GM12878 (cell line): ENCODE data around the gene MTMR3.

Experiments used
- CTCF ChIP-seq, 3 experiments: IDR thresholded peaks in 2 of 3; conservative IDR thresholded peaks in 1 of 3; 2 replicates each; pipeline ENCODE4 v1.5.1; 2011; ENCODE audit warnings: low read depth in 3 of 3, low read length in 3 of 3, mild to moderate bottlenecking in 3 of 3, control low read depth in 2 of 3, moderate library complexity in 2 of 3, inconsistent platforms in 1 of 3, mixed read lengths in 1 of 3; ENCODE audit not compliant: control insufficient read depth in 2 of 3, insufficient read depth in 1 of 3; ENCODE audit errors: extremely low read depth in 1 of 3
- DPF2 ChIP-seq: fragments of 450-650 bp; IDR thresholded peaks from 2 replicates; pipeline ENCODE4 v1.6.1; 2017; ENCODE audit warnings: mild to moderate bottlenecking
- EZH2 ChIP-seq: IDR thresholded peaks from 2 replicates; pipeline ENCODE4 v1.6.1; 2012; ENCODE audit warnings: low read depth, mild to moderate bottlenecking, control low read depth, inconsistent platforms, low read length, borderline replicate concordance; ENCODE audit not compliant: control insufficient read depth
- HCFC1 ChIP-seq: fragments of 150-350 bp; IDR thresholded peaks from 2 replicates; pipeline ENCODE4 v1.6.1; 2014; ENCODE audit warnings: low read length
- MEF2B ChIP-seq: fragments of 450-650 bp; IDR thresholded peaks from 2 replicates; pipeline ENCODE4 v1.6.1; 2018; ENCODE audit warnings: mild to moderate bottlenecking, moderate library complexity; ENCODE audit not compliant: partially characterized antibody, poor library complexity, severe bottlenecking
- PAX5 ChIP-seq: IDR thresholded peaks from 2 replicates; pipeline ENCODE4 v1.6.1; 2011; ENCODE audit warnings: low read depth, low read length, borderline replicate concordance
- POLR2AphosphoS5 ChIP-seq: IDR thresholded peaks from 2 replicates; pipeline ENCODE4 v1.6.1; 2011; ENCODE audit warnings: mild to moderate bottlenecking, low read length, inconsistent platforms
- RFX5 ChIP-seq: IDR thresholded peaks from 2 replicates; pipeline ENCODE4 v1.6.1; 2011; ENCODE audit warnings: low read depth, low read length, improper control_type of control experiment
- TAF1 ChIP-seq: IDR thresholded peaks from 2 replicates; pipeline ENCODE4 v1.6.1; 2011; ENCODE audit warnings: mild to moderate bottlenecking, low read depth, low read length, borderline replicate concordance
- ZNF24 ChIP-seq: fragments of 450-650 bp; IDR thresholded peaks from 2 replicates; pipeline ENCODE4 v1.6.1; 2017; ENCODE audit warnings: antibody characterized with exemption, mild to moderate bottlenecking

GRCh38 chr22:29988719-29989118 is 105.7 kb downstream of the MTMR3 start:
- TF ChIP-seq CTCF (IDR thresholded peaks at IDR 0.05 in 2 of 3, conservative IDR thresholded peaks at IDR 0.05 in 1 of 3; ENCODE audit: control insufficient read depth in 2 of 3, extremely low read depth in 1 of 3, insufficient read depth in 1 of 3, low read depth in 3 of 3, low read length in 3 of 3), result no peak
- TF ChIP-seq DPF2, result no peak
- TF ChIP-seq RFX5, result no peak
- TF ChIP-seq ZNF24, result no peak
- TF ChIP-seq MEF2B, result no peak
- TF ChIP-seq POLR2AphosphoS5, result no peak
- no peak for TF ChIP-seq PAX5
- no peak for TF ChIP-seq TAF1
- no peak for TF ChIP-seq EZH2
- no peak for TF ChIP-seq HCFC1
